Measurements from ENCODE around the gene TP53I13. TPM values are rescaled to one million over a fixed set of nuclear protein-coding genes. Genes with fewer than 3 reads are reported as not detected.

The TP53I13 gene
- total RNA-seq, 1 donor: 41.8 TPM

- no peak overlapping the region for H3K4me3 ChIP-seq (ENCODE audit: low read depth, low read length)
- no peak for DNase-seq (ENCODE audit: low read depth)
- TF ChIP-seq, protein P1, sequence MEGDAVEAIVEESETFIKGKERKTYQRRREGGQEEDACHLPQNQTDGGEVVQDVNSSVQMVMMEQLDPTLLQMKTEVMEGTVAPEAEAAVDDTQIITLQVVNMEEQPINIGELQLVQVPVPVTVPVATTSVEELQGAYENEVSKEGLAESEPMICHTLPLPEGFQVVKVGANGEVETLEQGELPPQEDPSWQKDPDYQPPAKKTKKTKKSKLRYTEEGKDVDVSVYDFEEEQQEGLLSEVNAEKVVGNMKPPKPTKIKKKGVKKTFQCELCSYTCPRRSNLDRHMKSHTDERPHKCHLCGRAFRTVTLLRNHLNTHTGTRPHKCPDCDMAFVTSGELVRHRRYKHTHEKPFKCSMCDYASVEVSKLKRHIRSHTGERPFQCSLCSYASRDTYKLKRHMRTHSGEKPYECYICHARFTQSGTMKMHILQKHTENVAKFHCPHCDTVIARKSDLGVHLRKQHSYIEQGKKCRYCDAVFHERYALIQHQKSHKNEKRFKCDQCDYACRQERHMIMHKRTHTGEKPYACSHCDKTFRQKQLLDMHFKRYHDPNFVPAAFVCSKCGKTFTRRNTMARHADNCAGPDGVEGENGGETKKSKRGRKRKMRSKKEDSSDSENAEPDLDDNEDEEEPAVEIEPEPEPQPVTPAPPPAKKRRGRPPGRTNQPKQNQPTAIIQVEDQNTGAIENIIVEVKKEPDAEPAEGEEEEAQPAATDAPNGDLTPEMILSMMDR (IDR thresholded peaks at IDR 0.05; ENCODE audit: insufficient read depth, low read length): no peak
Observed at GRCh38 chr17:29607557-29608195, 39.2 kb downstream of the TP53I13 start.

DNA sequence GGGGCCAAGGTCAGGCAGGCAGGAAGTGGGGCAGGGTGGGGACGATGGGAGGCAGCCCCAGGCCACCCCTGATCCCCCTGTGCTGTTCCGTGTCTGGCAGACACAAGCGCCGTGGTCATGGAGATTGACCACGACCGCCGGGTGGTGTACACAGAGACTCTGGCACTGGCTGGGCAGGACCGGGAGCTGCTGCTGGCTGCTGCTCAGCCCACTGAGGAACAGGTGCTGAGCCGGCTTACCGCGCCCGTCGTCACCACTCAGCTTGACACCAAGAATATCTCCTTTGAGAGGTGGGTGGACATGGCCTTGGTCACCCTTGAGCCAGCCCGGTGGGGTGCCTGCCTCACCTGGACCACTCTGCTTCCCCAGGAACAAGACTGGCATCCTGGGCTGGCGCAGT lies 40.5 kb downstream of the TP53I13 start:
- no peak for DNase-seq (ENCODE audit: low read depth)
- H3K4me3 ChIP-seq (ENCODE audit: low read depth, low read length): no peak overlapping the region
- TF ChIP-seq, protein P1 (IDR thresholded peaks at IDR 0.05; ENCODE audit: insufficient read depth, low read length): no peak

GRCh38 chr17:29610395-29610794 lies 41.9 kb downstream of the TP53I13 start:
- no peak for DNase-seq (ENCODE audit: low read depth)
- no peak overlapping the region for H3K4me3 ChIP-seq (ENCODE audit: low read depth, low read length)
- TF ChIP-seq, protein P1 (IDR thresholded peaks at IDR 0.05; ENCODE audit: insufficient read depth, low read length): no peak

- no peak overlapping the region for H3K4me3 ChIP-seq (ENCODE audit: low read depth, low read length)
- DNase-seq (ENCODE audit: low read depth): no peak
- TF ChIP-seq, protein P1 (IDR thresholded peaks at IDR 0.05; ENCODE audit: insufficient read depth, low read length): no peak
Observed at GRCh38 chr17:29611351-29612093, 43.0 kb downstream of the TP53I13 start.

GRCh38 chr17:29612094-29612403 lies 43.5 kb downstream of the TP53I13 start:
- H3K4me3 ChIP-seq (ENCODE audit: low read depth, low read length): no peak overlapping the region
- DNase-seq (ENCODE audit: low read depth): no peak
- TF ChIP-seq, protein P1 (IDR thresholded peaks at IDR 0.05; ENCODE audit: insufficient read depth, low read length): no peak

- DNase-seq (ENCODE audit: low read depth): no peak
- H3K4me3 ChIP-seq (ENCODE audit: low read depth, low read length): no peak overlapping the region
- TF ChIP-seq, protein P1 (IDR thresholded peaks at IDR 0.05; ENCODE audit: insufficient read depth, low read length): no peak
Observed at GRCh38 chr17:29612404-29613280, 44.1 kb downstream of the TP53I13 start.

All from fibroblast of the aortic adventitia (primary cell).